GM18951 (cell line): ENCODE results near the gene KCNMA1.

Experiments
- POLR2A ChIP-seq: IDR thresholded peaks from 4 replicates; pipeline ENCODE4 v1.6.1; 2011; ENCODE audit warnings: mild to moderate bottlenecking; ENCODE audit not compliant: insufficient read length, insufficient read depth; ENCODE audit errors: extremely low read depth
- in situ Hi-C: fragments of 300-500 bp; cut with MboI; formaldehyde crosslinking; loops from one replicate; pipeline ENCODE4 v1.12.0; 2022; ENCODE audit warnings: low sequenced_read_pairs, mixed read lengths, inconsistent platforms; ENCODE audit not compliant: unreplicated experiment

The KCNMA1 gene

DNA sequence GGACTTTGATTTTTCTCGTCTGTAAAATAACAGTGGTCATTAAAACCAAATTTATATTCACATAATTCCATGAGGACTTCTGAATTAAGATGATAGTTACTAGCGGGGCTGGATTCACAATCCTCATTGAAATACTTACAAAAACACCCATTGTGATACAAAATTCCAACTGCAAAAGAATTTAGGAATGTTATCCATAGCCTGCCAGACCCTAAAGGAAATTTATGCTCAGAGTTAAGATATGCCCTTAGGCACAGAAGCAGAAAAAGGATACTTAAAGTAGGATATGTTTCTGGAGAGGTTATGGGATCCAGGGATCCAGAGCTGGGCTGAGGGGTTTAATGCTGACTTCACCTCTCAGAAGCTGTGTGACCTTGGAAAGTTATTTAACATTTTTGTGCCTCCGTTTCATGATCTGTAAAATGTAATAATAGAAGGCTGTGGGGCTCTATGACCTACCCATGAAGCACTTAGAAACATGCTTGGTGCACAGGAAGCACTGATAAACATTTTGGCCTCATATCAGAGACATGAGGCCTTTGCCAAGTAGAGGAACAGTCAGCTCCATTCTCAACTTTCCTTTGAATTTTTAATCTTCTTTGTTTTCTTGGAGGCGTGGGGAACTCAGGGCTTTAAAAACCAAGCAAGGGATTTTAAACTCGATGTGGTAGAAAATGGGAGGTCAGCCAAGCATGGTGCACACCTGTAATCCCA lies 744.7 kb downstream of the KCNMA1 start:
- in situ Hi-C loops: no loop called here
- no peak for TF ChIP-seq POLR2A

DNA sequence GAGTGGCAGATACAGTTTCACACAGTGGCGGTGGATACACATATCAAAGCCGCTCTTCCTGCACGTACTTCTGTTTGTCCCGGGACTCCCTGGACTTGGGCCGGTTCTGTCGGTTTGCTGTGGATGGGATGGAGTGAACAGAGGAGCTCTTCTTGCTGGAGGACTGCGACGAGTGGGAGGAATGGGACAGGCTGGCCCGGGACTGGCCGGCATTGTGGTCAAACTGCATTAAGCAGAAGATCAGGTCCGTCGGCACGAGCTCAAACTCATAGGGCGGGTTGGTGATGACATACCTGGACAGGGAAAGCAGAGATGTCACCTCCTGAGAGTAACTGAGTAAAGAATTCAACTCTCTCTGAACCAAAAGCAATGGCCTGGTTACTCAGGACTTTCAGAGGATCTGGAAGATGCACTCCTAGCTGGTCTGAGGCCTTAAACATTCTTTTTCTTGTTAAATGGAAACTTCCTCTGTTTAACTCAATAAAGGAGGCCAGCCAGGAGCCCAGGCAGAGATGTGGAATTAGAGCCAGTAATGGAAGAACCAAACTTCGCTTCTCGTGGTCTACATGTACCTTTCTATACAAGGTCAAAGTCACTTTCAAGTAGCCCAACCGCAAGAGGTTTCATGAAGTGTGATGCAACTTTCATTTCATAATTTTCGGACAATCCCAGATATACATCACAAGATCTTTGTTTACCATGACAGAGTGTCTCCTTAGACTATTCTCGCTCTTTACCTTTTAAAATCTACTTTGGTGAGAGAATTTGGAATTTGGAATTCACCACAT lies 750.2 kb downstream of the KCNMA1 start:
- in situ Hi-C loops: no loop called here
- TF ChIP-seq POLR2A: no peak

DNA sequence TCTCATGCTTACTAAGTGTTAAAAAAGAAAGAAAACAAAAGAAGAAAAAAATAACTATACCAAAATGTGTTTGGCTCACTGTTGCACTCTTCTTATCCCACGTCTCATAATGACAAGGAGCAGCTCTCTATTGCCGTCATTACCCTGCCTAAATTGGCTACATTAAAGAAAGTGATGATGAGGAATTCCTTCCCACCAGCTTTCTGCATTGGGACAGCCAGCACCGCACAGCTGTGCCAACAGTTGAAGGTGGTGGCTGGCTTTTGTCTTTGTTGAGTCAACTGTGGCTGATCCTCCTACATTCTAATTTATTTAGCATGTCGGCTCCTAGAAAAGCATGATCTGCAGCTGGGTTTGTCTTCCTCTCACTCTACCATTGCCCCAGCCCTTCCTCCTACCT lies 751.8 kb downstream of the KCNMA1 start:
- in situ Hi-C loops: no loop called here
- TF ChIP-seq POLR2A: no peak

DNA sequence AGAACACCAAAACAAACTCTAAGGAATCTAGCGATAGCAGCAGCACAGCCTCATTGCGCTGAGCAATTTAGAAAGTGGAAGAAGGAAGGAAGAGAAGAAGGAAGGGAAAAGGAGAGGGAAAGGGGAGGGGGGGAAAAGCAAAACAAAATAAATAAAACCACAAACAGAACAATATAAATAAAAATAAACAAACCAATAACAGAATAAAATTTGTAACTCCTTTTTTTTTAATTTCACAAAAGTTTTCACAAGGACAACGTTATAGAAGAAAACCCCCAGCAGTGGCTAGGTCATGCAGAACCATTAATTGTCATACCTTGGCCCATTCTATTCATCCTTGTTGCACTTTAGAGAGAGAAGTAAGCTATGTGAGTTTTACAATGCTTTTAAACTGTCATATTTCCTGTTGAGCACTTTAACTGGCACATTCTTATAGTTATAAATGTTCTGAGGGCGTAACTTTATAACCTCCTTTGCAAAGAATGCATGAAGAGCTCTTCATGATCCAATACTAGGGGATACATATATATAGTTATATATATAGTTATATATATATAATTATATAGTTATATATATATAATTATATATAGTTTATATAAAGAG lies 752.8 kb downstream of the KCNMA1 start:
- in situ Hi-C loops: no loop called here
- TF ChIP-seq POLR2A: no peak

DNA sequence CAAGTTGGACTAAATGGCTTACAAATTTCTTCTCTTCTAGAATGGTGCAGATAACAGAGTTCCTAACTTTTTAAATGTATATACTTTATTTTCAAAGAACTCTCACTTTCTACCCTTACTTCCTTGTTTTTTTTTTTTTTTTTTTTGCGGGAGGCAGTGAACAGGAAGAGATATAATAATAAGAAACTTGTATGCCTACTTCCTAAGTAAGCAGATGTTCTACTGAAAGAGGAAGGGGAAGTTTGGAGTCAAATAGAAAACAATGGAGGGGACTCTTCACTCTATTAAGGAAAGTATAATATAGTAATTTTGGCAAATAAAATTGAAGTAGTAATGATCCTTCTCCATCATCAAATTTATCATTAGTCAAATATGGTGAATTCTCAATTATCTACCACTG lies 754.0 kb downstream of the KCNMA1 start:
- in situ Hi-C loops: no loop called here

DNA sequence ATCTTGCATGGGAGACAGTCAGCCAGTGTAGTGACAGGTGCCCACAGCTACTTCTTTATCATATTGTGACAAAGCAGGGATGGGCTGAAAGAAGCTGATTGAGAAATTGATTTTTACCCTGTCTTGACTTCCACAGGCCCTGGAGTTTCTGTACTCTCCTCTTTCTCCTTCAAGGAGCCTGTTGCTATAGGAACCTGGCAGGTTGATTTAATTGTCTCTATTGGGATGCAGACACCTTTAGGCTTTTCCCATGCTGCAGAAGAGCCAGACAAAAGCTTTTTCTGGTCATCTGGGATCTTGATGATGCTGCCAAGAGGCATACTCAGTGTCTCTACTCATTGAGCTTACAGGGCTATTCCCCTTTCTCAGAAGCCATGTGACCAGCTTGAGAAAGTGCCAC lies 754.8 kb downstream of the KCNMA1 start:
- no peak for TF ChIP-seq POLR2A
- in situ Hi-C loops: no loop called here

More for the DNA sequence above, 754.0 kb downstream of the KCNMA1 start:
- no peak for TF ChIP-seq POLR2A

DNA sequence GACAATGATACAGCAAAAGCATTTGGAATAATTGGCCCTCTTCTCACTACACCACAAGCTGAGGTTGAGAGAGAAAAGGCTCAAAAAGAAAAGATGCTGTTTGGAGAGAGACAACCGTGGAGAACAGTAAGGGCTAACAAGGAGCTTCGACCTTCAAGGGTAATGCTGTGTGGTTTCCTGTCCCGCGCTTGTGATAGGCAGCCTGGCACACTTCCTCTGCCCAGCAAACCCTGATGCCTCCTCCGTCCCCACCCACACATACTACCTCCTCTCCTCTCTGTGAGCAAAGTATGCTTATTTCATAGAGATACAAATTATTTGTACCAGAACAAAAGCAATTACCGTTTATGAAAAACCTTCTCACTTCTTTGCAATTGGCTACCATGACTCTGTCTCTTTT lies 755.4 kb downstream of the KCNMA1 start:
- no peak for TF ChIP-seq POLR2A
- in situ Hi-C loops: no loop called here

DNA sequence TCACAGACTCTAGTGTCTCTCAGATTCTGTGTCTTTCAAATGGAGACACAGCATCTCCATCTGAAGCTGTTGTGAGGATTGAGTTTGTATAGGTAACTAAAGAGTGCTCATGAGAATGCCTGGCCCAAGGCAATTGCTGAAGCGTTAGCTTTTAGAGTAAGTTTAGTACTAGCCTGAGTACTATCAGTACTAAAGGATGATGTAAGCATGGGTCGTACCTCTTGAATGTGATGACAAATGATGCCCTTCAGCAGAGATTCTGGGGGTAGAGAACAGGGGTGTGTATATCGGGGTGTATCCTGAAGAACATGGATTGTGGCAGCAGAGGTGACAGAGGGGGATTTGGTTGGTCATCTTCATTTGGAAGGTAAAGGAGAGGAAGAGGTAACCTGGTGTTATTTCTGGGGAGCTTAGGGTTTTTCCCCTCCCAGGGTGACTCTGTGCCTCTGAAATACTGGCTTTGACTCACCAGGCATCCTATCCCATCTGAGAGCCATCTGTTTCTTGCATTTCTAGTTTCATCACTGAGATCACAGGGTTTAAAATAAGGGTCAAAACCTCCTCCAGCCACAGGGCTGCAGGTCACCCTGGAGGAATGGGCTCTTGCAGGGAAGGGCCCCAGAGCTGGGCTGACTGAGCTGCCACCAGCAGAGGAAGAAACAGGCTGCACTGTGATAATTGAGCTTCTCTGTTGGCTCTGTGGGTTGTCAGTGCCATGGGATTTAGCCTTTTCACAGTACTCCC lies 756.0 kb downstream of the KCNMA1 start:
- no peak for TF ChIP-seq POLR2A
- in situ Hi-C loops: no loop called here

DNA sequence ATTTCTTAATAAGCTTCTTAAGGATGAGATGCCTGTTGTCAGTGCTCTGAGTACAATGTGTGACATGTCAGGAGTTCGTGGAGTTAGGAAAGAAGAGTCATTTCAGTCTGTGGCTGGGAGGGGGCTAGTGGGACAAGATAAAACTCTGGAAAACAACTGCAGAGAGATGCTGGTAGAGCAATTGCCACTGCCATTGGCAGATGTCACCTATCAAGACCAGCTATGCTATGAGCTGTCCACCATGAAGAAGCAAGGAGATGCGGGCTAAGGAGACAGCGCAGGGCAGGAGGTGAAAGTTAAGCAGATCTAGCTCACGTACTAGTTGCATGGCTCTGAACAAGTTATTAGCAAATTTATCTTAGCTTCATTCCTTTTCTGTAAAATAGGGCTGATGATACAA lies 756.7 kb downstream of the KCNMA1 start:
- TF ChIP-seq POLR2A: no peak
- in situ Hi-C loops: no loop called here

DNA sequence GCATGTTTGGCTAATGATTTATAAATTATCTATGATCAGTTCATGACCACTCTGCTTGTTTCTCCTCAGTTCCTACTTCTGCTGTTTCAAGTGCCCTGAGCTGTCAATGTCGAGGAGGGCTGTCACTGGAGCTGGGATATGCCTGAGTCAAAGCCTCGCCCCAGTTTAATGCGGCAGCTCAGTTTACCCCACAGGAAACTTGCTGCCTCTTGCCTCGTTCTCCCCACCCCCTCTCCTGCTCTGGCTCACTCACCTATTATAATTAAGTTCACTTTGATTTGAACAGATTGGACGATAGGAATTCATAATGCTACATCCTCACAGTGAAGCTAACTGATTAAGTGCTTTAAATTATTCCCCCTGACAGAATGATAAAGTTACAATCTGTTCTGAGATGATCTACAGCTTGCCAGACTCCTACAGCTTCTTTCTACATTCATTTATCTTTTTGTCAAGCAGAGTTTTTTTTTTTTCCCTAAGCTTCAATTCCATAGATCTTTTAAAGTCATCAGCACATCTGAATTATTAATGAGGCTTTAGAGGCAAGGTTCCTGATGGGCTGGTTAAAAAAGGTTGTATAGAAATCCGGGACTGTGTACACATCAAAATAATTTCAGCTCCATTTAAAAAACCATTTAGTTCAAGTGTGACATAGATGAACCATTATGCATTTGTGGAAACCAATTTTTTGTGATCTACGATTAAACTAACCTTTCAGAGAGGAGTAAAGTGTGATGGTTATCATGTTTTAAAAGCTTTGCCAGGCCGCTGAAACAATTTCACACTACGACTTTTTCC lies 758.3 kb downstream of the KCNMA1 start:
- in situ Hi-C loops: no loop called here
- TF ChIP-seq POLR2A: no peak

DNA sequence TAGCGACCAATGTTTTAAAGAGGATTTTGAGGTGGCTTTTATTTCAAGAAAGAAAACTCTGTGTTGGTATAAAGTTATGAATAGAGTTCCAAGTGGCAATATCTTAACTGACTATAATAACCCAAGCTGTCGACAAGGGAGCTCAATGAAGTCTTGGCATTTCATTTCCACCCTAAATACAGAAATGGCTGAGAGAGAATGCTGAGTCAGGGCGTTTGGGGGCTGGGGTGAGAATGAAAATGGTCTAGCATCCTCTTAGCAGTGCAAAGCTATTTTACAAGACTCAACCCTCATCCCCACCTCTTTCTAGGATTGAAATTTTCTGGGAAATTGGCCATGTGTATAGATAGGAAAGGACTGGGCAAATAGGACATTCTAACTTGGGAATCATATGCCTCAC lies 759.1 kb downstream of the KCNMA1 start:
- TF ChIP-seq POLR2A: no peak
- in situ Hi-C loops: no loop called here

DNA sequence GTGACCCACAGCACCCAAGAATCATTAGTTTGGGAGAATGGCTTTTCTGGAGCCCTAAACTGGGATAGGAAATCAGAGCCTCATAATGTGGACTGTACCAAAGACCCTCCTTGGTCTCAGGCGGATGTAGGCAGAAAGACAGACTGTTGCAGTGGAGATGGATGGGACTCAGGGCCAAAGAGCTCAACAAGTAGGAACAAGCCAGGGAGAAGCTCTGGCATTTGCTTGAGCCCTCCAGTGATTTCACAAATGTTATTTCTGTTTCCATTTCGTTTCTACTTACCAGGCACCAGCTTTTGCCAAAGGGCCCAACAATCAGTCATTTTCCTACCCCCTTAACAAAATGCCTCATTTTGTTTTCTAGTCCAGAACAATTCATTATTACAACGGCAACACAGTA lies 762.7 kb downstream of the KCNMA1 start:
- TF ChIP-seq POLR2A: no peak
- in situ Hi-C loops: no loop called here
